ENCODE data around the gene NUBP2. TPM values are rescaled to one million over a fixed set of nuclear protein-coding genes. Genes with fewer than 3 reads are reported as not detected.

The NUBP2 gene
- polyA plus RNA-seq, 2 donors = 41.5 to 57.8 TPM

GRCh38 chr16:1775846-1776671 lies 6.7 kb upstream of the NUBP2 start:
- Histone ChIP-seq H3K27ac (ENCODE audit: low read depth in 2 of 2, low read length in 1 of 2) (no peak overlapping the region), H3K9me3 (ENCODE audit: control insufficient read depth in 2 of 2, insufficient read depth in 1 of 2, low read depth in 1 of 2, low read length in 1 of 2) (peaks cover 0 to 2% of the 10 kb centered on the region in 2 donors), H3K4me1 (ENCODE audit: control insufficient read depth in 2 of 2, insufficient read depth in 2 of 2, low read length in 1 of 2) (peaks cover 6 to 34% of the 10 kb centered on the region in 2 donors), H3K4me3 (ENCODE audit: low read depth in 1 of 2, low read length in 2 of 2) (no peak overlapping the region), H3K27me3 (ENCODE audit: control insufficient read depth in 1 of 2, insufficient read depth in 2 of 2, low read length in 2 of 2) (no peaks in the 10 kb centered on the region), H3K36me3 (ENCODE audit: control insufficient read depth in 2 of 2, insufficient read depth in 2 of 2, low read length in 1 of 2) (peaks cover 0 to 46% of the 10 kb centered on the region in 2 donors)
- WGBS, 2 donors = 80 to 85% methylated on average over 28 of the region's 28 CpGs

- H3K9me3 ChIP-seq (ENCODE audit: control insufficient read depth in 2 of 2, insufficient read depth in 1 of 2, low read depth in 1 of 2, low read length in 1 of 2) = peaks cover 0 to 2% of the 10 kb centered on the region in 2 donors
- peaks cover 0 to 47% of the 10 kb centered on the region in 2 donors for H3K36me3 ChIP-seq (ENCODE audit: control insufficient read depth in 2 of 2, insufficient read depth in 2 of 2, low read length in 1 of 2)
- peaks cover 10 to 38% of the 10 kb centered on the region in 2 donors for H3K4me1 ChIP-seq (ENCODE audit: control insufficient read depth in 2 of 2, insufficient read depth in 2 of 2, low read length in 1 of 2)
- no peaks in the 10 kb centered on the region for H3K27me3 ChIP-seq (ENCODE audit: control insufficient read depth in 1 of 2, insufficient read depth in 2 of 2, low read length in 2 of 2)
- WGBS, 2 donors = 83 to 85% methylated on average over 13 of the region's 13 CpGs
- no peak overlapping the region for H3K4me3 ChIP-seq (ENCODE audit: low read depth in 1 of 2, low read length in 2 of 2)
- H3K27ac ChIP-seq (ENCODE audit: low read depth in 2 of 2, low read length in 1 of 2) = no peak overlapping the region
Observed at GRCh38 chr16:1776672-1776955, 6.1 kb upstream of the NUBP2 start.

- 89 to 92% methylated on average over 22 of the region's 22 CpGs for WGBS, 2 donors
- Histone ChIP-seq H3K27ac (ENCODE audit: low read depth in 2 of 2, low read length in 1 of 2) (peak overlapping the region in 1 of 2 donors; percentile 65), H3K9me3 (ENCODE audit: control insufficient read depth in 2 of 2, insufficient read depth in 1 of 2, low read depth in 1 of 2, low read length in 1 of 2) (peaks cover 0 to 2% of the 10 kb centered on the region in 2 donors), H3K4me1 (ENCODE audit: control insufficient read depth in 2 of 2, insufficient read depth in 2 of 2, low read length in 1 of 2) (peaks cover 10 to 35% of the 10 kb centered on the region in 2 donors), H3K4me3 (ENCODE audit: low read depth in 1 of 2, low read length in 2 of 2) (no peak overlapping the region), H3K27me3 (ENCODE audit: control insufficient read depth in 1 of 2, insufficient read depth in 2 of 2, low read length in 2 of 2) (no peaks in the 10 kb centered on the region), H3K36me3 (ENCODE audit: control insufficient read depth in 2 of 2, insufficient read depth in 2 of 2, low read length in 1 of 2) (peaks cover 0 to 45% of the 10 kb centered on the region in 2 donors)
Observed at GRCh38 chr16:1776991-1777374, 5.8 kb upstream of the NUBP2 start.

DNA sequence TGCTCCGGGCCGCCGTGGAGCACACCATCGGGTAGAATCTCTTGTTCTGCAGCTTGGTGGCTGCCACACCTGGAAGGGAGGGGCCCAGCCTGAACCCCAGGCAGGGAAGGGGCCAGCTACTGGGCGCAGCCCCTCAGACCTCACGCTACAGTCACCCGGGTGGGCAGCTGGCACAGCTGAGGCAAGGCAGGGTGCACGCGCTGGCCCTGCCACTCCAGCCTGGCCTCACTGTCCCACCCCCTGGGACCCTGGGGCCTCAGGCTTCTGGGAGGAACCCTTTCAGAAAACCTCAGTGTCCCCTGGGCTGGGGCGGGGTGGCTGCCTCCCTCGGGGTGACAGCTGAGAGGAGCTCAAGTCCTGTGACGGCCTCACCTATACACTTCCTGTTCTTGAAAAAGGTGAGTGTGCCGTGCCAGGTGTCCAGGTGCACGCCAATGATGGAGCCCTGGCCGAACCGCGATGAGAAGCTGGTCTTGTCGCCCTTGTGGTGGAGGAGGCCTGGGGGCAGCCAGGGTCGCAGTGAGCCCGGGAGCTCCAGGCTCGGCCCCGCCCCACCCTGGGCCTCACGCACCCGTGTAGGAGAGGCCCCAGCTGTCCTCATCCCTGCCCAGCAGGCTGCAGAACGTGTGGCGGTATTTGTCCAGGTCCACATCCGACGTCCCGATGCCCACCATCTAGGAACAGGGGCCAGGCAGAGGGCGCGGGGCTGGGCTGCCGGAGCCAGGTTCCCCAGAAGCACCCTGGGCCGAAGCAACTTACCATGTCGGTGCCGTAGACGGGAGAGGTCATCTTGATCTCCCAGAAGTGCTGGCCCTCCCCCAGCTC lies 5.2 kb upstream of the NUBP2 start:
- no peaks in the 10 kb centered on the region for H3K27me3 ChIP-seq (ENCODE audit: control insufficient read depth in 1 of 2, insufficient read depth in 2 of 2, low read length in 2 of 2)
- H3K4me1 ChIP-seq (ENCODE audit: control insufficient read depth in 2 of 2, insufficient read depth in 2 of 2, low read length in 1 of 2) = peaks cover 10 to 32% of the 10 kb centered on the region in 2 donors
- H3K9me3 ChIP-seq (ENCODE audit: control insufficient read depth in 2 of 2, insufficient read depth in 1 of 2, low read depth in 1 of 2, low read length in 1 of 2) = peaks cover 0 to 2% of the 10 kb centered on the region in 2 donors
- H3K4me3 ChIP-seq (ENCODE audit: low read depth in 1 of 2, low read length in 2 of 2) = no peak overlapping the region
- WGBS, 2 donors = 76 to 78% methylated on average over 35 to 36 of the region's 36 CpGs
- peaks cover 0 to 44% of the 10 kb centered on the region in 2 donors for H3K36me3 ChIP-seq (ENCODE audit: control insufficient read depth in 2 of 2, insufficient read depth in 2 of 2, low read length in 1 of 2)
- peak overlapping the region in 1 of 2 donors; percentile 65 for H3K27ac ChIP-seq (ENCODE audit: low read depth in 2 of 2, low read length in 1 of 2)

DNA sequence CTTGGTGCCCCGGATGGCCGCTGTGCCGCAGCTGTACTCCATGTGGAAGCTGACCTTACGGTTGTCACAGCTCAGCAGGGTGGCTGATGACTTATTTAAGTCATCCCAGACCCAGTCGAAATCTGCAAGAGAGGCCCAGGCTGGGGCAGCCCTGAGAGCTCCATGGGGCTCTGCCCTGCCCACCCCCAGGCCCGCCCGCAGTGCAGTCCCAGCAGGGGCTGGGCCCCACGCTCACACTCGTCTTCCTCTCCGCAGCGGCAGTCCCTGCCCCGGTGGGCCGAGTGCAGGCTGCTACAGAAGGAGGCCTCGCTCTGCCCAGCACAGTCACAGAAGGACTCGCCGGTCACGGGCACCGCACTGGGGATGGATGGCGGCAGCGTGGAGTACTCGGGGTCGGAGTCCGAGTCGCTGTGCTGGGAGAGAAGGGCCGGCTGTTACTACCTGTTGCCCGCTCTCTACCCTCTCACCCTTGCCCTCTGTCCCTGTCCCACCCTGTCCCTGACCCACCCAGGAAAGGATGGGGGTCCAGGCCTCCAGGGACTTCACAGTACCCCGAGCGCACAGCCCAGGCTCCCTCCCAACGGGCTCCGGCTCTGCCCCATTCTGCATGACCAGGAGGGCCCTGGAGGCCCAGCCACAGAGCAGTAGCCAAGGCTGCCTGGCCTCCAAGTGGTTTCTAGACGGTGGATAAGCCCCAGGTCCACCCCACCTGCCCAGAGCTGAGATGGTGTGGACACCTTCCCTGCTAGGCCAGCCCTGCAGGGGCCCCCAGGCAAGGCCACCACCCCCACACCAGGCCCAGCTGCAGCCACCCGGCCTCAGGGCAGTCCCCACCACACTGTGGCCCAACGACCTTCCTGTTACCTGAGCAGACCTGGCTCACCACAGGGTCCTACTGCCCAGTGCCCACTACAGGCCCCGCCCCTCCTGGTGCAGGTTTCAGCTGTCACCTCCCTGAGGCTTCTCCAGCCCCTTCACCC lies 4.3 kb upstream of the NUBP2 start:
- Histone ChIP-seq H3K27me3 (ENCODE audit: control insufficient read depth in 1 of 2, insufficient read depth in 2 of 2, low read length in 2 of 2) (no peaks in the 10 kb centered on the region), H3K9me3 (ENCODE audit: control insufficient read depth in 2 of 2, insufficient read depth in 1 of 2, low read depth in 1 of 2, low read length in 1 of 2) (peaks cover 0 to 2% of the 10 kb centered on the region in 2 donors), H3K36me3 (ENCODE audit: control insufficient read depth in 2 of 2, insufficient read depth in 2 of 2, low read length in 1 of 2) (peaks cover 0 to 44% of the 10 kb centered on the region in 2 donors), H3K27ac (ENCODE audit: low read depth in 2 of 2, low read length in 1 of 2) (no peak overlapping the region), H3K4me1 (ENCODE audit: control insufficient read depth in 2 of 2, insufficient read depth in 2 of 2, low read length in 1 of 2) (peaks cover 10 to 32% of the 10 kb centered on the region in 2 donors), H3K4me3 (ENCODE audit: low read depth in 1 of 2, low read length in 2 of 2) (no peak overlapping the region)
- 83 to 85% methylated on average over 32 to 34 of the region's 34 CpGs for WGBS, 2 donors

- Histone ChIP-seq H3K36me3 (ENCODE audit: control insufficient read depth in 2 of 2, insufficient read depth in 2 of 2, low read length in 1 of 2) (peaks cover 0 to 44% of the 10 kb centered on the region in 2 donors), H3K4me1 (ENCODE audit: control insufficient read depth in 2 of 2, insufficient read depth in 2 of 2, low read length in 1 of 2) (peaks cover 12 to 28% of the 10 kb centered on the region in 2 donors), H3K9me3 (ENCODE audit: control insufficient read depth in 2 of 2, insufficient read depth in 1 of 2, low read depth in 1 of 2, low read length in 1 of 2) (peaks cover 0 to 2% of the 10 kb centered on the region in 2 donors), H3K27me3 (ENCODE audit: control insufficient read depth in 1 of 2, insufficient read depth in 2 of 2, low read length in 2 of 2) (no peaks in the 10 kb centered on the region), H3K4me3 (ENCODE audit: low read depth in 1 of 2, low read length in 2 of 2) (peak overlapping the region; percentile 5 to 16), H3K27ac (ENCODE audit: low read depth in 2 of 2, low read length in 1 of 2) (peak overlapping the region; percentile 4 to 59)
- 79 to 80% methylated on average over 8 of the region's 8 CpGs for WGBS, 2 donors
Observed at GRCh38 chr16:1779234-1779701, 3.5 kb upstream of the NUBP2 start.

DNA sequence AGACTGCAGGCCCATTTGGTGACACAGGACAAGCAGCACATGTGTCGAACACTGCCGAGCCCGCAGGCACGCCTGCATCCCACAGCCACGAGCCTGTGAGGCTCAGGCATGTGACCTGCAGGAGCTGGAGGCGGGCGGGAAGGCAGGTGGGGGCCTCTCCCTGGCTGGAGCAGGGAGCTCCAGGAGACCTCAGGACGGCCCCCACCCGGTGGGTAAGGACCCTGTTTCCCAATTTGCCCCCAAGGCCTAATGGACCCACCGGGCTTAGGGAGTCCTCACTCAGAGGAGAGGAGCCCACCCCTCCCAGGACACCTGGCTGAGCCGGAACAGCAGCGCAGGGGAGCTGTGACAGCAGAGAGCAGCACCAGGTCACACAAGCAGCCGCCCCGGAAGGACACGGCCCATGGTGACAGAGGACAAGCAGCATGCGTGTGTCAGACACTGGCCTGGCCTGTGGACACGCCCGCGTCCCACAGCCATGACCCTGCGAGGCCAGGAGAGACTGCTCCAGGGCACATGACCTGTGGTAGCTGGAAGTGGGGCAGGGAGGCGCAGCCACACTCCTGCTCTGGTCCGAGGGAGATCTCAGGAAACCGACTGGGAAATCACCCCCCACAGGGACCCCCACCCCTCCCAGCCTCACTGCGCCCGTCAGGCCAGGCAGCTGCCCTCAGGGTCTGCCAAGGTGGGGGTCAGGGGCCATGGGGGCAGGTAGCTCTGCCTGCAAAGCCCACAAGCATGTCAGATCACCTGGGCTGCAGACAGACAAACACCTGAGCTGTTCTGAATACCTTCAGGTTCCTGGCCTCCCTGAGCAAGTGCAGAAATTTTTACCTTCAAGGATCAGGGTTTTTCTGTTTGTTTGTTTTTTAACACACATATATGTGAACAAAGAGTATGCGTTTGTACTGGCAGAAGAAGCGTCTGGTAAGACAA lies 2.8 kb upstream of the NUBP2 start:
- Histone ChIP-seq H3K36me3 (ENCODE audit: control insufficient read depth in 2 of 2, insufficient read depth in 2 of 2, low read length in 1 of 2) (peaks cover 0 to 44% of the 10 kb centered on the region in 2 donors), H3K27me3 (ENCODE audit: control insufficient read depth in 1 of 2, insufficient read depth in 2 of 2, low read length in 2 of 2) (no peaks in the 10 kb centered on the region), H3K9me3 (ENCODE audit: control insufficient read depth in 2 of 2, insufficient read depth in 1 of 2, low read depth in 1 of 2, low read length in 1 of 2) (peaks cover 0 to 2% of the 10 kb centered on the region in 2 donors), H3K4me1 (ENCODE audit: control insufficient read depth in 2 of 2, insufficient read depth in 2 of 2, low read length in 1 of 2) (peaks cover 9 to 22% of the 10 kb centered on the region in 2 donors), H3K27ac (ENCODE audit: low read depth in 2 of 2, low read length in 1 of 2) (peak overlapping the region; percentile 4 to 59), H3K4me3 (ENCODE audit: low read depth in 1 of 2, low read length in 2 of 2) (peak overlapping the region; percentile 5 to 16)
- WGBS, 2 donors = 77 to 80% methylated on average over 27 of the region's 27 CpGs

DNA sequence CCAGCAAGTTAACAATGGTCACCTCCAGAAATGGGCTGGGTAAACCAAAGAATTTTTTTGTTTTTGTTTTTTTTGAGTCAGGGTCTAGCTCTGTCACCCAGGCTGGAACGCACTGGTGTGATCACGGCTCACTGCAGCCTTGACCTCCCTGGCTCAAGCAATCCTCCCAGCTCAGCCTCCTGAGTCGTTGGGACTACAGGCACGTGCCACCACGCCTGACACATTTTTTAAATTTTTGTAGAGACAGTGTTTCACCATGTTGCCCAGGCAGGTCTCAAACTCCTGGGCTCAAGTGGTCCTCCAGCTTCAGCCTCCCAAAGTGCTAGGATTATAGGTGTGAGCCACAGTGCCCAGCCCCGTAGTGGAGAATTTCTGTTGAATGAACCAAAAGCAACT lies 2.1 kb upstream of the NUBP2 start:
- Histone ChIP-seq H3K27me3 (ENCODE audit: control insufficient read depth in 1 of 2, insufficient read depth in 2 of 2, low read length in 2 of 2) (no peaks in the 10 kb centered on the region), H3K27ac (ENCODE audit: low read depth in 2 of 2, low read length in 1 of 2) (peak overlapping the region in 1 of 2 donors; percentile 19), H3K9me3 (ENCODE audit: control insufficient read depth in 2 of 2, insufficient read depth in 1 of 2, low read depth in 1 of 2, low read length in 1 of 2) (peaks cover 0 to 2% of the 10 kb centered on the region in 2 donors), H3K4me3 (ENCODE audit: low read depth in 1 of 2, low read length in 2 of 2) (peak overlapping the region in 1 of 2 donors; percentile 78), H3K36me3 (ENCODE audit: control insufficient read depth in 2 of 2, insufficient read depth in 2 of 2, low read length in 1 of 2) (peaks cover 0 to 41% of the 10 kb centered on the region in 2 donors), H3K4me1 (ENCODE audit: control insufficient read depth in 2 of 2, insufficient read depth in 2 of 2, low read length in 1 of 2) (peaks cover 9 to 19% of the 10 kb centered on the region in 2 donors)
- WGBS, 2 donors = 71 to 72% methylated on average over 6 of the region's 6 CpGs
